GM19239 (cell line): ENCODE results near the gene PLAA.

ENCODE experiments used
- DNase-seq: peaks from one replicate; pipeline ENCODE4 v3.0.0; 2011; ENCODE audit warnings: low spot score; ENCODE audit not compliant: insufficient read length
- FAIRE-seq: peaks from 2 replicates; lab custom pipeline; 2011; peaks lifted over from hg19 to GRCh38; lab: Jason Lieb, UNC

PLAA gene

DNA sequence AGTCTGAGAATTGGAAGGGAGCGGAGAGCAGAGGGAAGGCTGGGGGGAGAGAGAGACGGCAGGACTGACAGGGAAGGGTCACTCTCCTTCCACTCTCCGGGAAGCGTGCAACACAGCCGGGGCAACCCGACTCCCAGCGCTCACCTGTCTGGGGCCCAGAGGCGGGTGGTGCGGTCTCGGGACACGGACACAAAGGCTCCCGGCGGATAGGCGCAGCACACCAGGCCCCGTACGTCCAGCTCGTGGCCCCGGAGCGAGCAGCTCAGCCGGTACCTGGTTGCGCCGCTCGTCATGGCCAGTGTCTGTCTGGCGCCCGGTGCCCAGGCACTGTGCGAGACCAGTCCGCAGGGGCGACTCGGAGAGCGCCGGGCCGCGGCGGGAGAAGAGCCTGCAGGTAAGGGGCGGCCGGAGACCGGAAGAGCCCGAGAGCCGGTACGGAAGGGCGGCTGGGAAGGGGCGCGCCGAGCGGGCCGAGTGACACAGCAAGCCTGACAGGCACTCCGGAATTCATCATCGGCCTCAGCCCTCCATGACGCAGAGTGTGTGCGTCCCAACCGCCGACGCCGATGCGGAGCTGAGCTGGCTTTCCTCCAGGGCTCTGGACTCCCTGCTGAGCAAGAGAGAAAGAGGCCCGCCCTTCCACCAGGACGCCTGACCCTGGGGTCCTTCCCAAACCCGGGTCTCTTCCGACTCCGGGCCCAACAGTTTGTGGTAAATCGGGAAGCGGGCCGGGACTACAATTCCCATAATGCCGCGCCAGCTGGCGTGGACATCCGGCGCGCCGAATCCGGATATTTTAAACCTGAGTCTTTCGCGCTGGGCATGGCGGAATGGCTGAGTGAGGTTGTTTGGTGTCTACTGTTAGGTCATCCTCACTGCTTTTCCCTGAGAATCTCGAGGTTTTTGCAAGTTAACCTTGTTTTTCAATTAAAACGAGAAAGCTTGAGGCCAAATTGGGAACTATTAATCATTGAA lies at the start of gene PLAA:
Gene PLAA, minus strand, starts transcription at position 490 of the 975 bp plus-strand sequence. Its CDS starts 197 bp downstream, at position 293.
- peak; percentile 89 for FAIRE-seq
- peak; percentile 68 for DNase-seq

DNA sequence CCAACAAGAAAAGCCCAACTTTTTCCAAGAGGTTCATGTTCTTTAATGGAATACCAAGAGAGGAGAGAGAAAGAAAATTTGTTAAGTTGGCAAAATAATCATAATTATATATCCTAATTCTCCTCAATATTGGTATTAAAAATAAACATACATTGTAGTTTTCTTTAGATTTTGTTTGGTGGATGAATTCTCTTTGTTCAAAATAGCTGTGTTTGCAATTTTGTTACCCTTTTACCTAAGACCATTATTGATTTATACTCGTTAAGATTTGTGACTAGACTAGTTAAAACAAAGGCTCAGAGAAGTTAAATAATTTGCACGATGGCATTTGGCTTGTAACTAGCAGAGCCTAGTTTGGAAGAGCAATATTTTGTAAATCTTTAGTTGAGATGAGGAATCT lies 48.8 kb upstream of the PLAA start:
- FAIRE-seq = no peak
- DNase-seq = no peak

GRCh38 chr9:26983340-26983739 lies 36.3 kb upstream of the PLAA start:
- no peak for FAIRE-seq

DNA sequence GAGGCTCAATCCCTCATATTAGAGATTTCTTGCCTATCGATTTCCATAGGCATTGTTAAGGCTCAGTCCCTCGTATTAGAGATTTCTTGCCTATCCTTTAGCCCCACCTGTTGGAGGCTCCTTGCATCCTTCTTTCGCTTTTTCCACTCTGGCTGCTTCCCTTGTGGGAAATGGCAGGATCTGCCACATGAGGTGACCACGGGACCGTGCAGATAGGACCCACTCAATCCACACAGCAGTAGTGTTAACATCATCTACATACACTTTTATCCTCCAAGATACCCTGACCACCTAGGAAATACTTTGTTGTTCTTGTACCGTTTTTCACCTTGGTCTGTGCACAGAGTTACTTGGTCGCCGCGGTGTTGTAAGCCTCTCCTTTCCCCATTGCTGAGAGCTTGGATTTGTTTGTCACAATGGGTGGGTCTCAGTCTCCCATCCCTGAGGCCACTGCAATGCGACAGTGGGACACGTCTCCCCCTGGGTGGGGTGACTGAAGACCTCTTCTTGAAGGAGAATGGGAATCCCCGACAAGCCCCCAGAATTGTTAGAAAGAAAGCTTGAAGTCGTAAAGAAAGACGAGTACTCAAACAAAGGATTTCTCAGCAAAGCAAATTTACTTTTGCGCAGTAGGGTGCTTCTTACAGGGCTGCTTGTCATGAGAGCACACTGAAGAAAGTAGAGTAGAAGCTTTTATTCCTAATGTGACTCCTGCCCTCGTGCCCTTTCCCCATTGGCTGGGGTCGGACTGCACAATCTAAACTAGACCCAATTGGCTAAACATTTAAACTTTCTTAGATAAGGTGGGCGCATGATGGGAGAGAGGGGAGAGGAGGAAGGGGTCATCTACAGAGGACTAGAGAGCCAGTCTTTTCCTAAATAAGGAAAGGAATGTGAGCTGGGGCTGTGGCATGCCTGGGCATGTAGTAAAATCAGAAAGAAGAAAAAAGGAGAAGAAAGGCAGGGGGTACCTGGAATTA lies 29.0 kb upstream of the PLAA start:
- FAIRE-seq = no peak

More at GRCh38 chr9:26983340-26983739, 36.3 kb upstream of the PLAA start:
- DNase-seq = no peak

GRCh38 chr9:26974927-26975326 lies 27.9 kb upstream of the PLAA start:
- no peak for DNase-seq

More for the DNA sequence above, 29.0 kb upstream of the PLAA start:
- no peak for DNase-seq

DNA sequence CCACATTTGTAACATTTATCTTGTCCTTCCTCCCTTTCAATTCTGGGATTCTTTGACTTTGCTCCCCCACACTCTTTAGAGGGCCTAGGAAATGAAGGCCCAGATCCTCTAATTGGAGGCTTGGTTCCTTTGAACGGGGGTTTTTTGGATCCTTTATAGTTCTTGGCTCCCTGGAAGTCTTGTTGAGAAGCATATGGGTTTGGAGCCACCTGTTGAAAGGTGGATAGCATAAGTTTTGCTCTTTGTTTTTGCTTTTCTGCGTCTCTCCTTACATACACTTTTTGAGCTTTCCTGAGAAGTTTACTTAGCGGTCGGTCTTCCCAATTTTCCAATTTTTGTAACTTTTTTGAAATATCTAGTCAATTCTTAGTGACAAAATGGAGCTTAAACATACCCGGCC lies 26.9 kb upstream of the PLAA start:
- DNase-seq = no peak
- no peak for FAIRE-seq

More at GRCh38 chr9:26974927-26975326, 27.9 kb upstream of the PLAA start:
- no peak for FAIRE-seq

GRCh38 chr9:26971721-26972120 lies 24.7 kb upstream of the PLAA start:
- FAIRE-seq (no peak), DNase-seq (no peak)

- DNase-seq = no peak
- peak; percentile 35 for FAIRE-seq
Observed at GRCh38 chr9:26956860-26957233, 9.8 kb upstream of the PLAA start.

DNA sequence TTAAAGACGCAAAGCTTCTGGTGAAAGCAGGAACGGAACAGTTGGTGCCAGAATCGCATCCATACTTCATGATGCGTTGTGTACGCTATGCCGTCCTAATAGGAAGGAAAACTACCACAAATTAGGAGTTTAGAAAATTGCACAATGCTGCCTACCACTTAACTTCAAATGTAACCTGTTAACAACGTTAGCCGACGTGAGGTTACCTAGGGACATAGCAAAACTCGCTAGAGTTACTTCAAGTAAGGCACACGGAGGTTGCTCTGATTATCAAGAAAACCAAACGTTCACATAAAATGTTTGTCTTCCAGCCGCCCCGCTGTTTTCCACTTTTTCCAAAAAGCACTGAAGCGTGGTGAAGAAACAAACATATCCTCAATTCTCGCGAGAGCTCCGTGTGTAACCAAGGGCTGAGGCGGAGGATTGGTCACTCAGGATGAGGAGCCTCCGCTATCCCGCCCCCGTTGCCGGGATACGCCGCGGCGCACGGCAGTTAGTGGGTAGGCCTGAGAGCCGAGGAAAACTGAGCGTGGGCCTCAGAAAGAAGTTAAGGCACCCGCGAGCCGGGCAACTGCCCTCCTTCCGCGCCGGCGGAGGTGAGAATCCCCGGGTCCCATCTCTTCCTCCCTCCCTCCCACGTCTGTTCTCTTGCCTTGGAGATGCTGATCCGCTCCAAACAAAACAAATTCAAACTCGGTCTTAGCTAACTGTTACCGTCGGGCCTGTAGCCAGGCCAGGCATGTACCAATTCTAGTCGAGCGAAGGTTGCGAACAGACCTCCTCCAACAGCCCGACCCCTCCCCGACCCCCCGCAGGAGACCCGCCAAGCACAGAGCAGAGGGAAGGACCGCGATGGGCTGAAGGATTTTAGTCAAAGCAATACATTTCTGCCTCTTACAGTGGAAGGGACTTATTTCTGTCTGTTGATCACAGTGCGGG lies 9.1 kb upstream of the PLAA start, which contains the start of gene IFT74:
Gene IFT74, plus strand, starts transcription at position 492 of the 939 bp plus-strand sequence. CDS start 5,556 bp downstream, outside the sequence.
- FAIRE-seq (peak; percentile 96), DNase-seq (peak; percentile 88)

DNA sequence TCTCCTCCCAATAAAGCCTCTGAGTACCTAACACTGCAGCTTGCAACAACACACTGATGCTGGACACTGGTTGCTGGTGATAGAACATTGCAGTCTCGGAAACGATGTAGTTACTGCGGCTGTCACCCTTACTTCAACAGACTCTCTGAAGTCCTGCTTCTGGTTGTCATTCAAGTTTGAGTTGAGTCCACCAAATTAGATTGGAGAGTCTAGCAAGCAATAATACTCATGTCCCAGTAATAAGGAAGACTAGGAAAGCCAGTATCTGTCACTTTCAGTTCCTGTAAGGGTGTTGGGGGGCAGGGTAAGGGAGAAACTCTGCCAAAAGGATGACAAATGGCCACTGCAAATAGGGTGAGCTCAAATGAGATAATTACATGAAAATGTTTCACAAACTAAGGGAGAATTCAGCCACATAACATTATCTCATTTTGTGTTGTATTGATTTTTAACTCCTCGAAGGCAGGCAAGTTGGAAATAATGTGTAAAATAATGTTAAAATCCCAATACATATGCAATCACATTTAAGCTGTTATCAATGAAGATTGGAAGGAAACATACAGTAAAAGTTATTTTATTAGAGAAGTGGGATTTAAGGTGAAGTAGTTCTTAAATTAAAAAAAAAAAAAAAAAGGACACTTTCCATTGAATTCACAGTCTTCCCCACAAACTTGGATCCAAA lies 8.3 kb upstream of the PLAA start:
- DNase-seq (no peak), FAIRE-seq (peak; percentile 89)

- peak; percentile 45 for FAIRE-seq
- DNase-seq = no peak
Observed at GRCh38 chr9:26954050-26954508, 7.0 kb upstream of the PLAA start.

- DNase-seq (no peak), FAIRE-seq (no peak)
Observed at GRCh38 chr9:26951794-26952193, 4.8 kb upstream of the PLAA start.

DNA sequence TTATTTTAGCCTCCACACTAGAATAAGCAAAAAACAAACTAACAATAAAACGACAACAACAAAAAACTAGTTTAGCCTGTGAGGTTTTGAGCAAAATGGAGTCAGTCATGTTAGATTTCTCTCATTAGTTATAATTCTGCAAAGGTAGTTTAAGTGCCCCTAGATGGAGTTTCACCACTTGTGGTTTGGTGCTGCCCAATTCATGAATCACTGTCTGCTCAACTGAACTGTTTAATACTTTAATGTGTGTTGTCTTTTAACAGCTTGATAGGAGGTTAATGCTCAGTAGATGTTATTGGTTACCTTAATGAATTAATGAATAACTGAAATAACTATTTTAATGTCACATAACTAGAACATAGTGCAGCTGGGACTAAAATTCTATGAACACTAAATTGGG lies 3.5 kb upstream of the PLAA start:
- no peak for FAIRE-seq
- DNase-seq = no peak

DNA sequence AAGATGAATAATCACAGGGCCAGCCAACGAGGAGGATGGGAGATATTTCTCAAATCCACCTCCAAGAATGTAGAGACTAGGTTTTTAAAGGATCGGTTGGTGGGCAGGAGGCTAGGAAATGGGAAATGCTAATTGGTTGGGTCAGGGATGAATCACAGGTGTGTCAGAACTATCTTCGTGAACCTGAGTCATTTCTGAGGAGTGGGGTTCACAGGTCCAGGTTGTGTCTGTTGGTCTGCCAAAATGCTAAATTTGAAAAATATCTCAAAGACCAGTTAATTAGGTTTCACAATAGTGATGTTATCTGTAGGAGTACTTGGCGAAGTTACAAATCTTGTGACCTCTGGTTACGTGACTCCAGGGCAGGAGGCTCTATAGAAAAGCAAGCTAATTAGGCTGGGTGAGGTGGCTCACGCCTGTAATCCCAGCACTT lies 2.6 kb upstream of the PLAA start:
- no peak for FAIRE-seq
- no peak for DNase-seq

DNA sequence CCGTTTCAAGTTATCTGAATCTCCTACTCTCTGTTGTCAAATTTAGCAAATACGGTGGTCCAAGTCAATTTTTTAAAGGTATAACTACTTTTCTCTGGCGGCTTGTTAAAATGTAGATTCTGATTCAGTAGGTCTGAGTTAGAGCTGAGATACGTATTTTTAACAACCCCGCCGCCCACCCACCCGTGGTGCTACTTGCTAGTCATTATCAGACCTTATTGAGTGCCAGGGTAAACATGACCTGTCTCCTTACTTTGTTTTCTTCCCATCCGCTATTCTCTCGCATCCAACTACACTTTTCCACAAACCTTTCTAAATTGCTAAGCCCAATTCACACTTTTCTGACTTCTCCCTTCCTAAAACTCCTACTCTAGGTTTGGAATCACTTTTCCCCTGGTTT lies 694 bp upstream of the PLAA start:
- FAIRE-seq (peak; percentile 84), DNase-seq (no peak)

GRCh38 chr9:26945591-26945990 lies 1.5 kb downstream of the PLAA start:
- FAIRE-seq (peak; percentile 47), DNase-seq (no peak)

DNA sequence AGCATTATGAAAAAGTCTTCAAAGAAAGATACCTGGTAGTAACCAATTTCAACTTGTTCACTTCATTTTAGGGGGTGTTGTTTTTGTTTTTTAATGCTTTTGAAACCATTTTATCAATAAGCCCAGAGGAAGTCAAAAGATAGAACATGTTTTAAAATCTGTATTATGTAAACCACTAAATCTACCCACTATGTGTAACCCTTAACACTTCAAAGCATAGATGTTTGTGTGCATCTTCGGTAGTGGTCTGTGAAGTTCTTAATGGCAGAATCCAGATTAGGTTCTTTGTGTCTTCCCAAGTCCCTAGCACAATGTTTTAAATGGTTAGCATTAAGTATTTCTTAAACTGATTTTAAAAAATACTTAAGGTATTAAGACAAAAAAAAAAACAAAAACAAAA lies 6.3 kb downstream of the PLAA start:
- DNase-seq (no peak), FAIRE-seq (no peak)

DNA sequence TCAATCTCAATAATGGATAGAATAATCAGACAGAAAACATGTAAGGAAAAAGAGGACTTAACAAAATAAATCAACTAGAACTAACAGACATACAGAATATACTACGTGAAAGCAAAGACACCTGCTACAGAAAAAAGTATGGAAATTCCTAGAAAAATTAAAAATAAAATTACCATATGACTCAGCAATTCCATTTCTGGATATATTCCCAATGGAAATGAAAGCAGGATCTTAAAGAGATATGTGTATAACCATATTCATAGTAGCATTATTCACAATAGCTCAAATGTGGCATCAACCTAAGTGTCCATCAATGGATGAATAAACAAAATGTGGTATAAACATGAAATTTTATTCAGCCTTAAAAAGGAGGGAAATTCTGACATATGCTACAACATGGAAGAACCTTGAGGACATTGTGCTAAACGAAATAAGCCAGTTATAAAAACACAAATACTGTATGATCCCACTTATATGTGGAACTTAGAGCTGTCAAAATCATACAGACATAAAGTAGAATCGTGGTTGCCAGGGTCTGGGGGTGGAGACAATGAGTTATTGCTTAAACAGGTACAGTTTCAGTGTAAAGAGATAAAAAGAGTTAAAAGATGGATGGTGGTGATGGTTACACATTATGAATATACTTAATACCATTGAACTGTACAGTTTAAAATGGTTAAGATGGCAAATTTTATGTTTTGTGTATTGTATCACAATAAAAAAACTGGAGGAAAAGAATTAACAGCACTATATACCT lies 6.9 kb downstream of the PLAA start:
- FAIRE-seq (peak; percentile 76), DNase-seq (no peak)
